ENCODE data around the gene CCDC154. TPM values are rescaled to one million over a fixed set of nuclear protein-coding genes. Genes with fewer than 3 reads are reported as not detected.

Gene CCDC154
- total RNA-seq, 2 experiments from 2014 or later: 0.85 to 1.1 TPM

GRCh38 chr16:1432388-1433262 lies 11.7 kb downstream of the CCDC154 start:
- Histone ChIP-seq H3K4me3 (ENCODE audit: low read depth, low read length, poor library complexity, severe bottlenecking) (no peak overlapping the region), H3K4me1 (ENCODE audit: insufficient read depth, low read length, poor library complexity, severe bottlenecking) (peaks cover 4% of the 10 kb centered on the region), H2AFZ (ENCODE audit: low read length) (no peak overlapping the region), H4K20me1 (ENCODE audit: insufficient read depth, low read length) (no peaks in the 10 kb centered on the region), H3K36me3 (ENCODE audit: insufficient read depth, low read length) (no peaks in the 10 kb centered on the region), H3K27ac (ENCODE audit: low read depth, low read length, poor library complexity, severe bottlenecking) (no peak overlapping the region), H3K9me3 (ENCODE audit: low read length) (no peaks in the 10 kb centered on the region), H3K9me2 (ENCODE audit: insufficient read depth, low read length) (no peaks in the 10 kb centered on the region), H3K4me2 (ENCODE audit: low read length) (no peak overlapping the region), H3K79me2 (ENCODE audit: insufficient read depth, low read depth, low read length) (no peaks in the 10 kb centered on the region)
- intact Hi-C loops (cut with micrococcal nuclease; ENCODE audit: unreplicated experiment): no loop called here
- no peak for DNase-seq (ENCODE audit: low spot score)
- CTCF ChIA-PET (ENCODE audit: unreplicated experiment): no interaction called here
- POLR2A ChIA-PET: no interaction called here
- TF ChIP-seq CTCF (conservative IDR thresholded peaks at IDR 0.05; ENCODE audit: low read length) (no peak), EZH2phosphoT487 (IDR thresholded peaks at IDR 0.05; ENCODE audit: borderline replicate concordance, low read depth, low read length) (no peak)
- no TSS peak for BruUV-seq (replicated peaks)

GRCh38 chr16:1431497-1432270 lies 12.7 kb downstream of the CCDC154 start:
- Histone ChIP-seq H3K79me2 (ENCODE audit: insufficient read depth, low read depth, low read length) (no peaks in the 10 kb centered on the region), H3K9me3 (ENCODE audit: low read length) (no peaks in the 10 kb centered on the region), H3K4me3 (ENCODE audit: low read depth, low read length, poor library complexity, severe bottlenecking) (no peak overlapping the region), H3K4me1 (ENCODE audit: insufficient read depth, low read length, poor library complexity, severe bottlenecking) (peaks cover 4% of the 10 kb centered on the region), H3K27ac (ENCODE audit: low read depth, low read length, poor library complexity, severe bottlenecking) (no peak overlapping the region), H3K9me2 (ENCODE audit: insufficient read depth, low read length) (no peaks in the 10 kb centered on the region), H3K4me2 (ENCODE audit: low read length) (no peak overlapping the region), H2AFZ (ENCODE audit: low read length) (no peak overlapping the region), H3K36me3 (ENCODE audit: insufficient read depth, low read length) (no peaks in the 10 kb centered on the region), H4K20me1 (ENCODE audit: insufficient read depth, low read length) (no peaks in the 10 kb centered on the region)
- CTCF ChIA-PET (ENCODE audit: unreplicated experiment): no interaction called here
- no peak for TF ChIP-seq CTCF (conservative IDR thresholded peaks at IDR 0.05; ENCODE audit: low read length)
- TF ChIP-seq EZH2phosphoT487 (IDR thresholded peaks at IDR 0.05; ENCODE audit: borderline replicate concordance, low read depth, low read length): no peak
- BruUV-seq (replicated peaks): no TSS peak
- DNase-seq (ENCODE audit: low spot score): no peak
- POLR2A ChIA-PET: no interaction called here
- intact Hi-C loops (cut with micrococcal nuclease; ENCODE audit: unreplicated experiment): no loop called here
